Mesendoderm (in vitro differentiated cells): ENCODE data around the gene ZMYND11.

Experiments used
- DNase-seq: peaks from one replicate; pipeline ENCODE4 v3.0.0; 2013
- H2AK5ac ChIP-seq: 2 replicates; pipeline ENCODE4 v1.6.1; 2013; ENCODE audit warnings: low read length, inconsistent platforms
- H2BK120ac ChIP-seq: 2 replicates; pipeline ENCODE4 v1.6.1; 2013; ENCODE audit warnings: low read depth, mild to moderate bottlenecking, low read length, moderate library complexity, mixed read lengths
- H2BK15ac ChIP-seq: replicated peaks from 2 replicates; pipeline ENCODE4 v1.6.1; 2013; ENCODE audit warnings: low read depth, mild to moderate bottlenecking, moderate library complexity
- H2BK5ac ChIP-seq: 2 replicates; pipeline ENCODE4 v1.6.1; 2013; ENCODE audit warnings: low read length, inconsistent platforms
- H3K18ac ChIP-seq: 2 replicates; pipeline ENCODE4 v1.6.1; 2013; ENCODE audit warnings: mild to moderate bottlenecking, low read length, mixed read lengths
- H3K23ac ChIP-seq: one replicate; pipeline ENCODE4 v1.6.1; 2013; ENCODE audit warnings: low read length
- H3K27ac ChIP-seq: 2 replicates; pipeline ENCODE4 v1.5.1; 2013; ENCODE audit warnings: low read depth, mild to moderate bottlenecking, inconsistent platforms, low read length, moderate library complexity
- H3K27me3 ChIP-seq: 2 replicates; pipeline ENCODE4 v1.6.1; 2013; ENCODE audit warnings: low read length, control low read depth, mild to moderate bottlenecking, inconsistent platforms; ENCODE audit not compliant: insufficient read depth, poor library complexity
- H3K36me3 ChIP-seq: 2 replicates; pipeline ENCODE4 v1.6.1; 2013; ENCODE audit warnings: low read length, inconsistent platforms; ENCODE audit not compliant: control insufficient read depth, insufficient read depth
- H3K4ac ChIP-seq: one replicate; pipeline ENCODE4 v1.6.1; 2013; ENCODE audit warnings: low read depth, mild to moderate bottlenecking, low read length, moderate library complexity
- H3K4me1 ChIP-seq: 2 replicates; pipeline ENCODE4 v1.6.1; 2013; ENCODE audit warnings: low read depth, low read length, inconsistent platforms; ENCODE audit not compliant: control insufficient read depth
- H3K4me2 ChIP-seq: 2 replicates; pipeline ENCODE4 v1.6.1; 2013; ENCODE audit warnings: low read length
- H3K4me3 ChIP-seq: 2 replicates; pipeline ENCODE4 v1.5.1; 2013; ENCODE audit warnings: mild to moderate bottlenecking, low read length
- H3K56ac ChIP-seq: one replicate; pipeline ENCODE4 v1.6.1; 2013; ENCODE audit warnings: low read length
- H3K79me1 ChIP-seq: 2 replicates; pipeline ENCODE4 v1.6.1; 2013; ENCODE audit warnings: low read length, inconsistent platforms
- H3K79me2 ChIP-seq: 2 replicates; pipeline ENCODE4 v1.6.1; 2013; ENCODE audit warnings: mild to moderate bottlenecking, low read length; ENCODE audit not compliant: control insufficient read depth, insufficient read depth
- H3K9ac ChIP-seq: 2 replicates; pipeline ENCODE4 v1.6.1; 2013; ENCODE audit warnings: low read length, inconsistent platforms
- H4K5ac ChIP-seq: one replicate; pipeline ENCODE4 v1.6.1; 2013; ENCODE audit warnings: low read length
- H4K8ac ChIP-seq: one replicate; pipeline ENCODE4 v1.6.1; 2013; ENCODE audit warnings: low read depth, mild to moderate bottlenecking, control low read depth, low read length, moderate library complexity
- WGBS: extraction: QIAGEN DNeasy Blood & Tissue Kit; methylation state at CpG from one replicate; pipeline ENCODE4 v1.1.7; 2013; ENCODE audit warnings: low lambda C conversion rate, missing lambda C conversion rate; ENCODE audit not compliant: insufficient coverage; ENCODE audit errors: extremely low coverage; 5-methylcytosine and 5-hydroxymethylcytosine counted together

ZMYND11 gene

GRCh38 chr10:244227-244626 lies 109.0 kb downstream of the ZMYND11 start:
- WGBS = no CpG with 5 or more reads among the region's 7 CpGs
- H3K4me2 ChIP-seq = no peak overlapping the region
- no peak for DNase-seq
- H2AK5ac ChIP-seq = no peak overlapping the region
- no peak overlapping the region for H2BK15ac ChIP-seq
- H3K27me3 ChIP-seq = no peaks in the 10 kb centered on the region
- no peak overlapping the region for H2BK5ac ChIP-seq
- no peak overlapping the region for H3K23ac ChIP-seq
- H3K56ac ChIP-seq = no peak overlapping the region
- no peak overlapping the region for H3K4ac ChIP-seq
- H3K79me2 ChIP-seq = no peaks in the 10 kb centered on the region
- peaks cover 4% of the 10 kb centered on the region for H3K36me3 ChIP-seq
- H4K5ac ChIP-seq = no peak overlapping the region
- no peak overlapping the region for H4K8ac ChIP-seq
- H2BK120ac ChIP-seq = no peak overlapping the region
- no peak overlapping the region for H3K27ac ChIP-seq
- no peak overlapping the region for H3K18ac ChIP-seq
- no peaks in the 10 kb centered on the region for H3K79me1 ChIP-seq
- H3K4me3 ChIP-seq = no peak overlapping the region
- H3K4me1 ChIP-seq = no peaks in the 10 kb centered on the region
- no peak overlapping the region for H3K9ac ChIP-seq

- Histone ChIP-seq H3K79me1 (no peaks in the 10 kb centered on the region), H3K18ac (no peak overlapping the region), H3K36me3 (peaks cover 6% of the 10 kb centered on the region), H2BK15ac (no peak overlapping the region), H3K79me2 (no peaks in the 10 kb centered on the region), H4K5ac (no peak overlapping the region), H3K4me3 (no peak overlapping the region), H3K9ac (no peak overlapping the region), H4K8ac (no peak overlapping the region), H2AK5ac (no peak overlapping the region), H3K4me2 (no peak overlapping the region), H3K27me3 (no peaks in the 10 kb centered on the region), H3K4ac (no peak overlapping the region), H3K4me1 (no peaks in the 10 kb centered on the region), H3K56ac (no peak overlapping the region), H2BK120ac (no peak overlapping the region), H2BK5ac (no peak overlapping the region), H3K27ac (no peak overlapping the region), H3K23ac (no peak overlapping the region)
- whole genome bisulfite sequencing = no CpG with 5 or more reads among the region's 9 CpGs
- no peak for DNase-seq
Measured at GRCh38 chr10:246431-246830, 111.2 kb downstream of the ZMYND11 start.

DNA sequence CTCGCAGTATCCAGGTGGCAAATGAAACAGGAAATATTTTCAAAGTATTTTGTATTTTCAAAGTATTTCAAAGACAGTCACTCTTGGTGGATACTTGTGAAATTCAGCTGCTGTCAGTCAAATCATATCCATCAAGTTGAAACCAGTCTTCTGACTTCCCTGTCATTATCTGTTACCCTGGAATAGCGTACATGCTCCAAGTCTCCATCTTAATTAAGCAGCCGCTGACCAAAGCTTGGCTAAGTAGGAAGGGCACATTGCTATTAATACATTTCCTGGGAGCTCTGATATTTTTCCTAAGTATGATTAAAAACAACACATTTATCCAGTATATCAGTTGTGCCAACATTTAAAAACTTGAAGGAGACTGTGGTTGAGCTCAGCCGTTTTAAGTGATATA lies 112.2 kb downstream of the ZMYND11 start:
- H3K79me2 ChIP-seq = no peaks in the 10 kb centered on the region
- H3K18ac ChIP-seq = no peak overlapping the region
- H3K4me2 ChIP-seq = no peak overlapping the region
- DNase-seq = no peak
- peaks cover 6% of the 10 kb centered on the region for H3K36me3 ChIP-seq
- H2BK120ac ChIP-seq = no peak overlapping the region
- no peak overlapping the region for H3K4ac ChIP-seq
- H2BK15ac ChIP-seq = no peak overlapping the region
- no peaks in the 10 kb centered on the region for H3K27me3 ChIP-seq
- no peak overlapping the region for H3K27ac ChIP-seq
- no peak overlapping the region for H2BK5ac ChIP-seq
- no peaks in the 10 kb centered on the region for H3K4me1 ChIP-seq
- no peak overlapping the region for H3K23ac ChIP-seq
- H4K8ac ChIP-seq = no peak overlapping the region
- WGBS = no CpG with 5 or more reads among the region's 4 CpGs
- H3K4me3 ChIP-seq = no peak overlapping the region
- H3K9ac ChIP-seq = no peak overlapping the region
- H4K5ac ChIP-seq = no peak overlapping the region
- no peaks in the 10 kb centered on the region for H3K79me1 ChIP-seq
- no peak overlapping the region for H2AK5ac ChIP-seq
- no peak overlapping the region for H3K56ac ChIP-seq

DNA sequence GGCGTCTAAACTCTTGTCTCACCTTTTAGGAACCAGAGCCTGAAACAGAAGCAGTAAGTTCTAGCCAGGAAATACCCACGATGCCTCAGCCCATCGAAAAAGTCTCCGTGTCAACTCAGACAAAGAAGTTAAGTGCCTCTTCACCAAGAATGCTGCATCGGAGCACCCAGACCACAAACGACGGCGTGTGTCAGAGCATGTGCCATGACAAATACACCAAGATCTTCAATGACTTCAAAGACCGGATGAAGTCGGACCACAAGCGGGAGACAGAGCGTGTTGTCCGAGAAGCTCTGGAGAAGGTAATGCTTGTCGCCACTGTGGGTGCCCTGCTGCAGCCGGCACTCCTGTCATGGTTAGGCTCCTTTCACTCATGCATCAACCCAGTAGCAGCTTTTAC lies 113.1 kb downstream of the ZMYND11 start:
- Histone ChIP-seq H3K4me3 (no peak overlapping the region), H2BK120ac (no peak overlapping the region), H2BK5ac (no peak overlapping the region), H3K79me2 (no peaks in the 10 kb centered on the region), H2AK5ac (no peak overlapping the region), H3K27me3 (no peaks in the 10 kb centered on the region), H3K9ac (no peak overlapping the region), H3K4ac (no peak overlapping the region), H3K56ac (no peak overlapping the region), H3K4me1 (no peaks in the 10 kb centered on the region), H3K36me3 (peaks cover 6% of the 10 kb centered on the region), H3K79me1 (no peaks in the 10 kb centered on the region), H3K18ac (no peak overlapping the region), H4K8ac (no peak overlapping the region), H3K23ac (no peak overlapping the region), H2BK15ac (no peak overlapping the region), H3K4me2 (no peak overlapping the region), H3K27ac (no peak overlapping the region), H4K5ac (no peak overlapping the region)
- DNase-seq = no peak
- WGBS = no CpG with 5 or more reads among the region's 15 CpGs

GRCh38 chr10:251982-252582 lies 116.8 kb downstream of the ZMYND11 start:
- Histone ChIP-seq H4K8ac (no peak overlapping the region), H3K4ac (no peak overlapping the region), H3K4me2 (no peak overlapping the region), H2BK120ac (no peak overlapping the region), H3K18ac (no peak overlapping the region), H2BK5ac (no peak overlapping the region), H3K56ac (no peak overlapping the region), H3K79me1 (no peaks in the 10 kb centered on the region), H2BK15ac (no peak overlapping the region), H3K23ac (no peak overlapping the region), H3K4me1 (no peaks in the 10 kb centered on the region), H4K5ac (no peak overlapping the region), H3K9ac (no peak overlapping the region), H2AK5ac (no peak overlapping the region), H3K27ac (no peak overlapping the region), H3K36me3 (peaks cover 6% of the 10 kb centered on the region), H3K79me2 (no peaks in the 10 kb centered on the region), H3K4me3 (no peak overlapping the region), H3K27me3 (no peaks in the 10 kb centered on the region)
- WGBS = no CpG with 5 or more reads among the region's 13 CpGs
- no peak for DNase-seq

- no peak overlapping the region for H3K9ac ChIP-seq
- no peak overlapping the region for H2AK5ac ChIP-seq
- no peak overlapping the region for H3K4me2 ChIP-seq
- H2BK120ac ChIP-seq = no peak overlapping the region
- H3K79me1 ChIP-seq = no peaks in the 10 kb centered on the region
- H3K23ac ChIP-seq = no peak overlapping the region
- no peaks in the 10 kb centered on the region for H3K4me1 ChIP-seq
- no peak overlapping the region for H3K18ac ChIP-seq
- no peaks in the 10 kb centered on the region for H3K36me3 ChIP-seq
- no peaks in the 10 kb centered on the region for H3K79me2 ChIP-seq
- no peak overlapping the region for H2BK15ac ChIP-seq
- no CpG with 5 or more reads among the region's 15 CpGs for WGBS
- H4K5ac ChIP-seq = no peak overlapping the region
- H3K56ac ChIP-seq = no peak overlapping the region
- no peak overlapping the region for H2BK5ac ChIP-seq
- H3K4ac ChIP-seq = no peak overlapping the region
- H3K27ac ChIP-seq = no peak overlapping the region
- DNase-seq = no peak
- H3K4me3 ChIP-seq = no peak overlapping the region
- H3K27me3 ChIP-seq = no peaks in the 10 kb centered on the region
- H4K8ac ChIP-seq = no peak overlapping the region
Measured at GRCh38 chr10:260819-261429, 125.7 kb downstream of the ZMYND11 start.
